Chondrocyte (in vitro differentiated cells): Measurements from ENCODE around the gene ZDHHC11. TPM values are rescaled to one million over a fixed set of nuclear protein-coding genes. Genes with fewer than 3 reads are reported as not detected.

Source experiments
- DNase-seq: peaks from one replicate; pipeline ENCODE4 v3.0.0; 2021; ENCODE audit warnings: mixed read lengths, low spot score
- H3K27ac Mint-ChIP-seq: one replicate; pipeline ENCODE4 v1.8.0; 2021; ENCODE audit warnings: mild to moderate bottlenecking, moderate library complexity, mixed read lengths; ENCODE audit not compliant: unreplicated experiment
- H3K27me3 Mint-ChIP-seq: 2 replicates; pipeline ENCODE4 v1.8.0; 2021; ENCODE audit warnings: low read depth, mixed read lengths
- H3K36me3 Mint-ChIP-seq: 2 replicates; pipeline ENCODE4 v1.8.0; 2021; ENCODE audit warnings: low read depth, mixed read lengths
- H3K4me1 Mint-ChIP-seq: 2 replicates; pipeline ENCODE4 v1.8.0; 2021; ENCODE audit warnings: low read depth, mild to moderate bottlenecking, mixed read lengths
- H3K4me3 Mint-ChIP-seq: one replicate; pipeline ENCODE4 v1.8.0; 2021; ENCODE audit warnings: mild to moderate bottlenecking, moderate library complexity, mixed read lengths; ENCODE audit not compliant: unreplicated experiment
- H3K9me3 Mint-ChIP-seq: 2 replicates; pipeline ENCODE4 v1.8.0; 2021; ENCODE audit warnings: low read depth, mixed read lengths
- CTCF ChIP-seq: fragments of 200-600 bp; sonication (generic); IDR thresholded peaks from 2 replicates; pipeline ENCODE4 v1.5.0; 2021; ENCODE audit warnings: antibody characterized with exemption, mild to moderate bottlenecking, moderate library complexity
- total RNA-seq: library from RNA; stranded (reverse); gene quantifications from 3 replicates; pipeline ENCODE4 v1.2.1, GENCODE V29; 2021

ZDHHC11 gene
- total RNA-seq, 1 donor from 2014 or later: 1.9 TPM

- Mint-ChIP-seq H3K4me1 (peaks cover 29% of the 10 kb centered on the region), H3K36me3 (peaks cover 12% of the 10 kb centered on the region), H3K27ac (peak overlapping the region; percentile 93), H3K27me3 (no peaks in the 10 kb centered on the region), H3K4me3 (peak overlapping the region; percentile 94), H3K9me3 (no peaks in the 10 kb centered on the region)
- peak; percentile 78 for DNase-seq
- no peak for TF ChIP-seq CTCF
Measured at GRCh38 chr5:891837-892393, 41.1 kb upstream of the ZDHHC11 start.

- Mint-ChIP-seq H3K27me3 (no peaks in the 10 kb centered on the region), H3K4me1 (peaks cover 29% of the 10 kb centered on the region), H3K4me3 (peak overlapping the region; percentile 94), H3K36me3 (peaks cover 17% of the 10 kb centered on the region), H3K27ac (peak overlapping the region; percentile 93), H3K9me3 (no peaks in the 10 kb centered on the region)
- peak; percentile 68 for DNase-seq
- TF ChIP-seq CTCF: no peak
Measured at GRCh38 chr5:891117-891836, 40.5 kb upstream of the ZDHHC11 start.

- Mint-ChIP-seq H3K9me3 (no peaks in the 10 kb centered on the region), H3K27me3 (no peaks in the 10 kb centered on the region), H3K27ac (no peak overlapping the region)
Measured at GRCh38 chr5:889075-889710, 38.4 kb upstream of the ZDHHC11 start.

GRCh38 chr5:888638-889035, 37.9 kb upstream of the ZDHHC11 start:
- no peak for DNase-seq
- Mint-ChIP-seq H3K4me3 (no peak overlapping the region), H3K27ac (peak overlapping the region; percentile 63), H3K36me3 (peaks cover 33% of the 10 kb centered on the region), H3K27me3 (no peaks in the 10 kb centered on the region), H3K4me1 (peaks cover 26% of the 10 kb centered on the region), H3K9me3 (no peaks in the 10 kb centered on the region)
- no peak for TF ChIP-seq CTCF

More at GRCh38 chr5:889075-889710, 38.4 kb upstream of the ZDHHC11 start:
- Mint-ChIP-seq H3K36me3 (peaks cover 31% of the 10 kb centered on the region), H3K4me1 (peaks cover 29% of the 10 kb centered on the region), H3K4me3 (no peak overlapping the region)
- no peak for DNase-seq
- TF ChIP-seq CTCF: no peak

- no peak for DNase-seq
- Mint-ChIP-seq H3K36me3 (peaks cover 37% of the 10 kb centered on the region), H3K4me3 (no peak overlapping the region), H3K9me3 (no peaks in the 10 kb centered on the region), H3K27me3 (no peaks in the 10 kb centered on the region), H3K27ac (peak overlapping the region; percentile 63), H3K4me1 (peaks cover 22% of the 10 kb centered on the region)
- no peak for TF ChIP-seq CTCF
Measured at GRCh38 chr5:887947-888637, 37.3 kb upstream of the ZDHHC11 start.
